HEK293T (cell line): Measurements from ENCODE around the gene SIX4.

ENCODE experiments used
- CTCF ChIA-PET: fragments of 350-600 bp; formaldehyde crosslinking; extraction: SDS; loops from one replicate; lab custom pipeline; 2021; ENCODE audit warnings: antibody characterized with exemption, inconsistent platforms; lab: Yijun Ruan, JAX
- POLR2A ChIA-PET: fragments of 350-600 bp; formaldehyde crosslinking; extraction: SDS; loops from one replicate; lab custom pipeline; 2020; ENCODE audit warnings: antibody characterized with exemption, inconsistent platforms; lab: Yijun Ruan, JAX
- DNase-seq: peaks from one replicate; pipeline ENCODE4 v3.0.0; 2012; ENCODE audit warnings: mixed read lengths; ENCODE audit errors: extremely low spot score
- ARNT ChIP-seq: fragments of 450-650 bp; IDR thresholded peaks from 2 replicates; pipeline ENCODE4 v1.6.1; 2017; ENCODE audit warnings: mild to moderate bottlenecking
- BHLHE40 ChIP-seq: fragments of 450-650 bp; IDR thresholded peaks from 2 replicates; pipeline ENCODE4 v1.6.1; 2016; ENCODE audit warnings: mild to moderate bottlenecking, moderate library complexity, borderline replicate concordance
- CTBP1 ChIP-seq: fragments of 450-650 bp; IDR thresholded peaks from 2 replicates; pipeline ENCODE4 v1.6.1; 2016; ENCODE audit warnings: borderline replicate concordance
- ELF4 ChIP-seq: fragments of 450-650 bp; IDR thresholded peaks from 2 replicates; pipeline ENCODE4 v1.6.1; 2017; ENCODE audit warnings: antibody characterized with exemption
- FOXA1 ChIP-seq: fragments of 450-650 bp; IDR thresholded peaks from 2 replicates; pipeline ENCODE4 v1.6.1; 2016; ENCODE audit warnings: mild to moderate bottlenecking
- FOXK2 ChIP-seq: fragments of 450-650 bp; IDR thresholded peaks from 2 replicates; pipeline ENCODE4 v1.6.1; 2016; ENCODE audit warnings: mild to moderate bottlenecking
- FOXM1 ChIP-seq: fragments of 450-650 bp; IDR thresholded peaks from 2 replicates; pipeline ENCODE4 v1.6.1; 2017; ENCODE audit warnings: mild to moderate bottlenecking, borderline replicate concordance
- HDGF ChIP-seq: fragments of 450-650 bp; IDR thresholded peaks from 2 replicates; pipeline ENCODE4 v1.6.1; 2017; ENCODE audit warnings: antibody characterized with exemption, borderline replicate concordance
- L3MBTL2 ChIP-seq: fragments of 450-650 bp; conservative IDR thresholded peaks from 2 replicates; pipeline ENCODE4 v1.6.1; 2016; ENCODE audit warnings: mild to moderate bottlenecking
- LEF1 ChIP-seq: fragments of 450-650 bp; IDR thresholded peaks from 2 replicates; pipeline ENCODE4 v1.6.1; 2017; ENCODE audit warnings: mild to moderate bottlenecking, borderline replicate concordance
- NFRKB ChIP-seq: fragments of 450-650 bp; IDR thresholded peaks from 2 replicates; pipeline ENCODE4 v1.6.1; 2016; ENCODE audit warnings: mild to moderate bottlenecking, moderate library complexity
- PKNOX1 ChIP-seq: fragments of 450-650 bp; IDR thresholded peaks from 2 replicates; pipeline ENCODE4 v1.6.1; 2016
- SP1 ChIP-seq: fragments of 450-650 bp; IDR thresholded peaks from 2 replicates; pipeline ENCODE4 v1.6.1; 2017
- SUZ12 ChIP-seq: fragments of 450-650 bp; IDR thresholded peaks from 2 replicates; pipeline ENCODE4 v1.6.1; 2016; ENCODE audit warnings: mild to moderate bottlenecking
- TARDBP ChIP-seq: fragments of 450-650 bp; IDR thresholded peaks from 2 replicates; pipeline ENCODE4 v1.6.1; 2016
- ZNF384 ChIP-seq: fragments of 450-650 bp; IDR thresholded peaks from 2 replicates; pipeline ENCODE4 v1.6.1; 2016

SIX4 gene

DNA sequence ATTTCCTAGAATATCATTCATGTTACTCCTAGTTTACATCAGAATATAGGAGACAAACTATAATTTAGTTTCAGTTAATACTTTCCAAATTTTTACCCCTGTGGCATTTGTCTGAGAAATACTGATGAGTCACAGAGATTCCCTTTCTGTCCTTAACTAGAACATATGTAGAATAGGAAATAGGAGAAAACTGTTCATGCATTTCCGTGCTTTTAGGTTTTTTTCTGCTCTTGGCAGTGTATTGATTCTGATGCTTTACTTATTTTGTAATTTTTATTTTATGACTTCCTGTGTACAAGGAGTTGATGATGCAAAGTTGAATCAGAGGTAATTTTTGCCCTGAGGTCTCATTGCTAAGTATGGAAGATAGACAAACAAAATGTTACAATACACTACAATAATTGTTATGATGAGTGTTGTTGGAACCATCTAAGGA lies 33.4 kb upstream of the SIX4 start:
- POLR2A ChIA-PET = no interaction called here
- TF ChIP-seq FOXA1 (no peak), SUZ12 (no peak), CTBP1 (no peak), NFRKB (no peak), PKNOX1 (no peak), BHLHE40 (no peak), FOXM1 (no peak), ARNT (no peak), ZNF384 (no peak), LEF1 (no peak), FOXK2 (no peak), TARDBP (no peak), HDGF (no peak), L3MBTL2 (no peak), ELF4 (no peak), SP1 (no peak)
- CTCF ChIA-PET = no interaction called here
- DNase-seq = no peak

GRCh38 chr14:60756847-60757246 lies 32.7 kb upstream of the SIX4 start:
- TF ChIP-seq SUZ12 (no peak), BHLHE40 (no peak), L3MBTL2 (no peak), ELF4 (no peak), PKNOX1 (no peak), CTBP1 (no peak), FOXK2 (no peak), HDGF (no peak), LEF1 (no peak), ZNF384 (no peak), SP1 (no peak), FOXM1 (no peak), FOXA1 (no peak), TARDBP (no peak), ARNT (no peak), NFRKB (no peak)
- ChIA-PET POLR2A (no interaction called here), CTCF (no interaction called here)
- DNase-seq = no peak

- POLR2A ChIA-PET = no interaction called here
- DNase-seq = no peak
- TF ChIP-seq BHLHE40 = no peak
- CTCF ChIA-PET = interaction anchor here (0.7 kb wide), 1 partner anchor 807 kb away, joined by 6 read pairs; no protein-coding TSS in a partner anchor
Measured at GRCh38 chr14:60753264-60754119, 29.3 kb upstream of the SIX4 start.

GRCh38 chr14:60744566-60744965 lies 20.4 kb upstream of the SIX4 start:
- DNase-seq = no peak
- ChIA-PET CTCF (no interaction called here), POLR2A (no interaction called here)
- TF ChIP-seq PKNOX1 (no peak), BHLHE40 (no peak), FOXA1 (no peak), FOXK2 (no peak), TARDBP (no peak), ZNF384 (no peak), HDGF (no peak), L3MBTL2 (no peak), SP1 (no peak), CTBP1 (no peak), LEF1 (no peak), FOXM1 (no peak), SUZ12 (no peak), ARNT (no peak), ELF4 (no peak), NFRKB (no peak)

DNA sequence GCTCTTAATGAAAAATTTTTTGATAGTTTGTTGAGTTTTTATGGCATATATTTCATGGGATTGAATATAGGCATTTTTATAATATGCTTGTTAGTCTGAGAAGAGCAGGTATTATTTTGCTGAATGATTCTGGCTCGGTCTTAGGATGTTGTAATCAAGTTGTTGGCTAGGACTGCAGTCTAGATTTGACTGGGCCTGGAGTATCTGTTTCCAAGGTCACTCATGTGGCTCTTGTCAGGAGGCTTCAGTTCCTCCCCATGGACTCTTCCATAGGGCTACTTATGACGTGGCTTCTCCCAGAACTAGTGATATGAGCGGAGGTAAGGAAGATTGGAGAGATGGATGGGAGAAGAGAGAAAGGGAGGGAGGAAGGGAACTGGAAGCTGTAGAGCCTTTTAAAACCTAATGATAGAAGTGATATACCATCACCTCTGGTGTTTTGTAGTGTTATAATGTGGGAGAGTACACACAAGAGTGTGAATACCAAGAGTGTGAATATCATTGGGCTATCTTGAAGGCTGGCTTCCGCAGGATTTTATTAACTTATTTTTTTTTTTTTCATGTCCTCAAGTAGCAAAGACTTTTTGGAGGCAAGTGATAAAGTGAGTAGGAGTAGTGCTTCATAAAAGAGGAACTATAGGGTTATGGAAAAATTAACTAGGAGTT lies 14.8 kb upstream of the SIX4 start:
- no peak for DNase-seq
- no peak for TF ChIP-seq PKNOX1
- no peak for TF ChIP-seq ELF4
- TF ChIP-seq FOXA1 = no peak
- TF ChIP-seq ZNF384 = no peak
- no peak for TF ChIP-seq CTBP1
- no peak for TF ChIP-seq HDGF
- no peak for TF ChIP-seq NFRKB
- no peak for TF ChIP-seq SUZ12
- no peak for TF ChIP-seq FOXK2
- no peak for TF ChIP-seq L3MBTL2
- TF ChIP-seq SP1 = no peak
- TF ChIP-seq TARDBP = no peak
- ChIA-PET CTCF (no interaction called here), POLR2A (no interaction called here)
